Upper lobe of left lung (tissue), 4 donors: ENCODE data around the gene SF3B6.

ENCODE experiments used
- CTCF ChIP-seq, 6 experiments: fragments of 450-650 bp in 4 of 6; fragments of 200-600 bp in 2 of 6; sonication (generic) in 2 of 6; IDR thresholded peaks; one replicate each; pipeline ENCODE4 v1.5.1; 2016 to 2019; ENCODE audit warnings: antibody characterized with exemption in 6 of 6
- EP300 ChIP-seq, 4 donors: sonication (generic); formaldehyde crosslinking; IDR thresholded peaks; one replicate each; pipeline ENCODE4 v1.5.1; 2017; ENCODE audit warnings: antibody characterized with exemption in 4 of 4, control low read depth in 2 of 4
- POLR2A ChIP-seq, 4 donors: fragments of 450-650 bp; IDR thresholded peaks; one replicate each; pipeline ENCODE4 v1.5.1; 2016 to 2017; ENCODE audit warnings: antibody characterized with exemption in 4 of 4, mild to moderate bottlenecking in 2 of 4
- POLR2AphosphoS5 ChIP-seq, 2 donors: sonication (generic); formaldehyde crosslinking; IDR thresholded peaks; one replicate each; pipeline ENCODE4 v1.5.1; 2017; ENCODE audit warnings: antibody characterized with exemption in 2 of 2

DNA sequence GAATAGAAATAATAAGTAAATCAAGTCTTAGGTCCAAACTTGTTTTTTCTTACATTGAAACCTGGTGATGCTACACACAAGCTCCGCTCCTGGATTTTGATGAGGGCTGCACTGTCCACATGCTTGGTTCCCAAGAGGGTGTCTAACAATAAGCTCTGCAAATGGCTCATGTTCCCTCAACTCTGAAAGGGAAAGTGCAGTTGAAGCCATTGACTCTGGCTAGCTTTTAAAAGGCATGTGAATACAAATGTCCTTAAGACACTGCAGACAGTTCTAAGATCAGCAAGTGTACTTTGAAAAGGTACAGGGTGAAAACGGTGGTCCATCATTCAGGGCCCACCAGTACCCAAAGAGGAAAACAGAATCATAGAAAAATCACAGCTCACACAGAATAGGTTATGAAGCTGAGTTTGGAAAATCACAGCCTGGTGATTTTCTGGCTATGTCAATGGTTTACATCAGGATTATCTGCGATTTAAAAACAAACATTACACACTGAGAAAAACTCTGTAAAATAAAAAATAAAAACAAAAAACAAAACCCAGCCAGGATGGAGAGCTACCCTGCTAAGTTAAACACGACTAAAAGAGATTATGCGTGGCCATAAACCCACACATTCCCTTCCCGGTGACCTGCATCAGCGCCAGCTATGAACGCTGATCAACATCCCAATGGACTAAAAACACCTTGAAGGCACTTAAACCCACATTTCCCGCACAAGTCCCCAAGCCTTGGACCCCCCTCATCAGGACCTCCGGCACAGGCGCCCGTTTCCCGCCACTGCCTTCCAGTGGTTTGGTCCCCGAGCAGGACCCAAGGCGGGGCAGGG, 46.5 kb upstream of the SF3B6 start:
- TF ChIP-seq EP300 (IDR thresholded peaks at IDR 0.05), result no peak
- no peak for TF ChIP-seq CTCF (IDR thresholded peaks at IDR 0.05)
- no peak for TF ChIP-seq POLR2AphosphoS5 (IDR thresholded peaks at IDR 0.05)
- TF ChIP-seq POLR2A (IDR thresholded peaks at IDR 0.05), result no peak
